ENCODE results near the gene ABTB2. TPM values are rescaled to one million over a fixed set of nuclear protein-coding genes. Genes with fewer than 3 reads are reported as not detected.
"Not testable (repeated sequence)": the region's sequence is repeated elsewhere in the genome, so short reads cannot be mapped to it uniquely, and the experiment has no call there.

Gene ABTB2
- total RNA-seq, 1 donor from 2014 or later, result 4.7 TPM

- peak; percentile 54 for DNase-seq (ENCODE audit: low spot score)
These were observed 94.2 kb downstream of the ABTB2 start for GRCh38 chr11:34263441-34264091.

- no peak for DNase-seq (ENCODE audit: low spot score)
These were observed 95.2 kb downstream of the ABTB2 start for GRCh38 chr11:34262531-34263081.

GRCh38 chr11:34261820-34262219 is 96.0 kb downstream of the ABTB2 start:
- DNase-seq (ENCODE audit: low spot score), result no peak

- DNase-seq (ENCODE audit: low spot score), result no peak
These were observed 96.7 kb downstream of the ABTB2 start for GRCh38 chr11:34261095-34261494.

GRCh38 chr11:34260072-34260575 is 97.7 kb downstream of the ABTB2 start:
- DNase-seq (ENCODE audit: low spot score), result no peak

GRCh38 chr11:34259087-34259486 is 98.7 kb downstream of the ABTB2 start:
- DNase-seq (ENCODE audit: low spot score), result no peak

GRCh38 chr11:34256626-34257025 is 101.2 kb downstream of the ABTB2 start:
- DNase-seq (ENCODE audit: low spot score), result no peak

GRCh38 chr11:34256150-34256549 is 101.7 kb downstream of the ABTB2 start:
- no peak for DNase-seq (ENCODE audit: low spot score)

- no peak for DNase-seq (ENCODE audit: low spot score)
These were observed 102.7 kb downstream of the ABTB2 start for GRCh38 chr11:34255101-34255500.

GRCh38 chr11:34254011-34254410 is 103.8 kb downstream of the ABTB2 start:
- no peak for DNase-seq (ENCODE audit: low spot score)

GRCh38 chr11:34252651-34253050 is 105.2 kb downstream of the ABTB2 start:
- DNase-seq (ENCODE audit: low spot score), result no peak

- no peak for DNase-seq (ENCODE audit: low spot score)
These were observed 105.8 kb downstream of the ABTB2 start for GRCh38 chr11:34252015-34252414.

GRCh38 chr11:34251589-34251980 is 106.2 kb downstream of the ABTB2 start:
- DNase-seq (ENCODE audit: low spot score), result no peak

- peak; percentile 54 for DNase-seq (ENCODE audit: low spot score)
These were observed 106.8 kb downstream of the ABTB2 start for GRCh38 chr11:34250732-34251588.

GRCh38 chr11:34250211-34250610 is 107.6 kb downstream of the ABTB2 start:
- no peak for DNase-seq (ENCODE audit: low spot score)

- DNase-seq (ENCODE audit: low spot score), result no peak
These were observed 108.4 kb downstream of the ABTB2 start for GRCh38 chr11:34249439-34249838.

- not testable (repeated sequence) for DNase-seq (ENCODE audit: low spot score)
These were observed 111.3 kb downstream of the ABTB2 start for GRCh38 chr11:34246511-34246910.

GRCh38 chr11:34245041-34245440 is 112.8 kb downstream of the ABTB2 start:
- DNase-seq (ENCODE audit: low spot score), result no peak

- no peak for DNase-seq (ENCODE audit: low spot score)
These were observed 114.0 kb downstream of the ABTB2 start for GRCh38 chr11:34243600-34244464.

GRCh38 chr11:34242037-34242625 is 115.7 kb downstream of the ABTB2 start:
- DNase-seq (ENCODE audit: low spot score), result no peak

GRCh38 chr11:34240150-34240494 is 117.7 kb downstream of the ABTB2 start:
- DNase-seq (ENCODE audit: low spot score), result no peak

Measured in ureter (tissue), 1 donor.